Spleen (tissue), 11 donors: ENCODE data around the gene SIGLEC15. TPM values are rescaled to one million over a fixed set of nuclear protein-coding genes. Genes with fewer than 3 reads are reported as not detected.

Source experiments
- DNase-seq: peaks from one replicate; pipeline ENCODE4 v3.0.0-alpha.2; 2020
- H3K27ac ChIP-seq, 8 donors: fragments of 200-600 bp; sonication (generic) in 7 of 8; 1 replicate in 4 of 8; 2 replicates in 4 of 8; pipeline versions ENCODE4 v1.5.0 to v1.8.0; 2016 to 2021; ENCODE audit warnings: inconsistent platforms in 4 of 8, mild to moderate bottlenecking in 4 of 8, moderate library complexity in 1 of 8
- H3K27me3 ChIP-seq, 7 donors: fragments of 200-600 bp; sonication (generic) in 6 of 7; replicated peaks in 1 of 7; 1 replicate in 4 of 7; 2 replicates in 3 of 7; pipeline versions ENCODE4 v1.5.0 to v1.8.0; 2016 to 2021; ENCODE audit warnings: inconsistent platforms in 3 of 7, mild to moderate bottlenecking in 1 of 7
- H3K36me3 ChIP-seq, 6 donors: fragments of 200-600 bp; sonication (generic) in 5 of 6; 1 replicate in 4 of 6; 2 replicates in 2 of 6; pipeline versions ENCODE4 v1.5.0 to v1.8.0; 2016 to 2021; ENCODE audit warnings: inconsistent platforms in 2 of 6
- H3K4me1 ChIP-seq, 6 donors: fragments of 200-600 bp; sonication (generic) in 5 of 6; 1 replicate in 3 of 6; 2 replicates in 3 of 6; pipeline versions ENCODE4 v1.5.0 to v1.8.0; 2016 to 2021; ENCODE audit warnings: inconsistent platforms in 3 of 6
- H3K4me3 ChIP-seq, 8 donors: fragments of 200-600 bp; sonication (generic) in 7 of 8; 1 replicate in 4 of 8; 2 replicates in 4 of 8; pipeline versions ENCODE4 v1.5.0 to v1.8.0; 2016 to 2021; ENCODE audit warnings: inconsistent platforms in 4 of 8, mild to moderate bottlenecking in 4 of 8, moderate library complexity in 2 of 8
- H3K9me3 ChIP-seq, 8 donors: fragments of 200-600 bp; sonication (generic) in 7 of 8; 1 replicate in 4 of 8; 2 replicates in 4 of 8; pipeline versions ENCODE4 v1.5.0 to v1.8.0; 2016 to 2021; ENCODE audit warnings: inconsistent platforms in 4 of 8
- POLR2A ChIP-seq, 3 donors: fragments of 450-650 bp; IDR thresholded peaks; one replicate each; pipeline ENCODE4 v1.5.1; 2017; ENCODE audit warnings: antibody characterized with exemption in 3 of 3, mild to moderate bottlenecking in 1 of 3
- POLR2AphosphoS5 ChIP-seq, 3 donors: sonication (generic); formaldehyde crosslinking; IDR thresholded peaks; one replicate each; pipeline ENCODE4 v1.5.1; 2017; ENCODE audit warnings: antibody characterized with exemption in 3 of 3
- WGBS, 5 donors: extraction: QIAGEN DNeasy Blood & Tissue Kit in 3 of 5; methylation state at CpG; one replicate each; pipeline versions ENCODE4 v1.1.5 to v1.1.7; 2013 to 2018; 5-methylcytosine and 5-hydroxymethylcytosine counted together
- intact Hi-C: fragments of 100-400 bp; cut with DNase I; formaldehyde crosslinking; loops from one replicate; pipeline ENCODE4 v1.15.0; 2023; ENCODE audit warnings: low total_unique reads
- polyA plus RNA-seq, 3 donors: library from polyadenylated mRNA; stranded (reverse); fragments of 200-250 nt; gene quantifications; one replicate each; pipeline ENCODE4 v1.2.1, GENCODE V29; 2013
- total RNA-seq, 7 donors: library from RNA; depleted of rRNA in 3 of 7; stranded (reverse); fragments of >200 nt in 3 of 7; fragmentation: NEBNext Ultra II Directional in 4 of 7; extraction: Animal tissue kit (Norgen Biotek cat#: 25700) in 4 of 7; gene quantifications; one replicate each; pipeline versions ENCODE4 v1.1.0 to v1.2.1, GENCODE V29; 2016 to 2021
- TF ChIP-seq, protein P1 (sequence below), 11 experiments: fragments of 200-600 bp in 7 of 11; fragments of 450-650 bp in 4 of 11; sonication (generic) in 4 of 11; IDR thresholded peaks in 8 of 11; conservative IDR thresholded peaks in 3 of 11; 1 replicate in 7 of 11; 2 replicates in 4 of 11; pipeline versions ENCODE4 v1.4.0 to v1.8.0; 2016 to 2021; ENCODE audit warnings: antibody characterized with exemption in 11 of 11, inconsistent platforms in 4 of 11, mild to moderate bottlenecking in 1 of 11
- donor health status: healthy with polysubstance abuse.
- donor health status: DM: no; HTN: no; CAD: no; lungs with moderate emphysema.
- donor health status: DM: no; HTN: no; CAD: no.
- donor health status: Bipolar disorder and iron deficiency.
- donor health status: healthy.
- donor health status: DM: no; HTN: no; CAD: no.
- donor health status: DM: yes; HTN: yes; CAD: no.

SIGLEC15 gene
- total and polyA plus RNA-seq, 10 donors: 0.28 to 3.5 (median 1.4) TPM

- H3K4me3 ChIP-seq: no peak overlapping the region
- DNase-seq: no peak
- peaks cover 0 to 48% (median 22%) of the 10 kb centered on the region in 7 donors for H3K27me3 ChIP-seq
- TF ChIP-seq, protein P1, sequence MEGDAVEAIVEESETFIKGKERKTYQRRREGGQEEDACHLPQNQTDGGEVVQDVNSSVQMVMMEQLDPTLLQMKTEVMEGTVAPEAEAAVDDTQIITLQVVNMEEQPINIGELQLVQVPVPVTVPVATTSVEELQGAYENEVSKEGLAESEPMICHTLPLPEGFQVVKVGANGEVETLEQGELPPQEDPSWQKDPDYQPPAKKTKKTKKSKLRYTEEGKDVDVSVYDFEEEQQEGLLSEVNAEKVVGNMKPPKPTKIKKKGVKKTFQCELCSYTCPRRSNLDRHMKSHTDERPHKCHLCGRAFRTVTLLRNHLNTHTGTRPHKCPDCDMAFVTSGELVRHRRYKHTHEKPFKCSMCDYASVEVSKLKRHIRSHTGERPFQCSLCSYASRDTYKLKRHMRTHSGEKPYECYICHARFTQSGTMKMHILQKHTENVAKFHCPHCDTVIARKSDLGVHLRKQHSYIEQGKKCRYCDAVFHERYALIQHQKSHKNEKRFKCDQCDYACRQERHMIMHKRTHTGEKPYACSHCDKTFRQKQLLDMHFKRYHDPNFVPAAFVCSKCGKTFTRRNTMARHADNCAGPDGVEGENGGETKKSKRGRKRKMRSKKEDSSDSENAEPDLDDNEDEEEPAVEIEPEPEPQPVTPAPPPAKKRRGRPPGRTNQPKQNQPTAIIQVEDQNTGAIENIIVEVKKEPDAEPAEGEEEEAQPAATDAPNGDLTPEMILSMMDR (IDR thresholded peaks at IDR 0.05 in 8 of 11, conservative IDR thresholded peaks at IDR 0.05 in 3 of 11): no peak
- TF ChIP-seq POLR2AphosphoS5 (IDR thresholded peaks at IDR 0.05): no peak
- no peak for TF ChIP-seq POLR2A (IDR thresholded peaks at IDR 0.05)
- WGBS, 5 donors: 56 to 85% (median 79%) methylated on average over 1 of the region's 1 CpG
- no peak overlapping the region for H3K27ac ChIP-seq
- H3K36me3 ChIP-seq: no peaks in the 10 kb centered on the region
- intact Hi-C loops: no loop called here
- H3K4me1 ChIP-seq: peaks cover 8 to 56% (median 25%) of the 10 kb centered on the region in 6 donors
- no peaks in the 10 kb centered on the region for H3K9me3 ChIP-seq
Observed at GRCh38 chr18:45834306-45834705, 8.8 kb downstream of the SIGLEC15 start.

- intact Hi-C loops: no loop called here
- Histone ChIP-seq H3K27me3 (peaks cover 0 to 56% (median 22%) of the 10 kb centered on the region in 7 donors), H3K9me3 (no peaks in the 10 kb centered on the region), H3K4me1 (peaks cover 8 to 51% (median 24%) of the 10 kb centered on the region in 6 donors), H3K27ac (no peak overlapping the region), H3K4me3 (no peak overlapping the region), H3K36me3 (no peaks in the 10 kb centered on the region)
- 30 to 47% (median 38%) methylated on average over 3 of the region's 3 CpGs for WGBS, 5 donors
- no peak for DNase-seq
- TF ChIP-seq, protein P1 (IDR thresholded peaks at IDR 0.05 in 8 of 11, conservative IDR thresholded peaks at IDR 0.05 in 3 of 11): no peak
- TF ChIP-seq POLR2AphosphoS5 (IDR thresholded peaks at IDR 0.05) (no peak), POLR2A (IDR thresholded peaks at IDR 0.05) (no peak)
Observed at GRCh38 chr18:45835057-45835636, 9.7 kb downstream of the SIGLEC15 start.

- Histone ChIP-seq H3K9me3 (no peaks in the 10 kb centered on the region), H3K36me3 (no peaks in the 10 kb centered on the region), H3K4me1 (peaks cover 8 to 51% (median 24%) of the 10 kb centered on the region in 6 donors), H3K4me3 (no peak overlapping the region), H3K27me3 (peaks cover 0 to 59% (median 22%) of the 10 kb centered on the region in 7 donors), H3K27ac (no peak overlapping the region)
- TF ChIP-seq, protein P1 (IDR thresholded peaks at IDR 0.05 in 8 of 11, conservative IDR thresholded peaks at IDR 0.05 in 3 of 11): no peak
- no peak for TF ChIP-seq POLR2A (IDR thresholded peaks at IDR 0.05)
- no peak for TF ChIP-seq POLR2AphosphoS5 (IDR thresholded peaks at IDR 0.05)
- intact Hi-C loops: no loop called here
- peak; percentile 63 for DNase-seq
- 62 to 79% (median 66%) methylated on average over 14 of the region's 14 CpGs for WGBS, 5 donors
Observed at GRCh38 chr18:45836242-45837205, 11.0 kb downstream of the SIGLEC15 start.
